ENCODE results near the gene KCTD21. TPM values are rescaled to one million over a fixed set of nuclear protein-coding genes. Genes with fewer than 3 reads are reported as not detected.

Gene KCTD21
- total RNA-seq, 1 donor from 2014 or later: 8.4 TPM

DNA sequence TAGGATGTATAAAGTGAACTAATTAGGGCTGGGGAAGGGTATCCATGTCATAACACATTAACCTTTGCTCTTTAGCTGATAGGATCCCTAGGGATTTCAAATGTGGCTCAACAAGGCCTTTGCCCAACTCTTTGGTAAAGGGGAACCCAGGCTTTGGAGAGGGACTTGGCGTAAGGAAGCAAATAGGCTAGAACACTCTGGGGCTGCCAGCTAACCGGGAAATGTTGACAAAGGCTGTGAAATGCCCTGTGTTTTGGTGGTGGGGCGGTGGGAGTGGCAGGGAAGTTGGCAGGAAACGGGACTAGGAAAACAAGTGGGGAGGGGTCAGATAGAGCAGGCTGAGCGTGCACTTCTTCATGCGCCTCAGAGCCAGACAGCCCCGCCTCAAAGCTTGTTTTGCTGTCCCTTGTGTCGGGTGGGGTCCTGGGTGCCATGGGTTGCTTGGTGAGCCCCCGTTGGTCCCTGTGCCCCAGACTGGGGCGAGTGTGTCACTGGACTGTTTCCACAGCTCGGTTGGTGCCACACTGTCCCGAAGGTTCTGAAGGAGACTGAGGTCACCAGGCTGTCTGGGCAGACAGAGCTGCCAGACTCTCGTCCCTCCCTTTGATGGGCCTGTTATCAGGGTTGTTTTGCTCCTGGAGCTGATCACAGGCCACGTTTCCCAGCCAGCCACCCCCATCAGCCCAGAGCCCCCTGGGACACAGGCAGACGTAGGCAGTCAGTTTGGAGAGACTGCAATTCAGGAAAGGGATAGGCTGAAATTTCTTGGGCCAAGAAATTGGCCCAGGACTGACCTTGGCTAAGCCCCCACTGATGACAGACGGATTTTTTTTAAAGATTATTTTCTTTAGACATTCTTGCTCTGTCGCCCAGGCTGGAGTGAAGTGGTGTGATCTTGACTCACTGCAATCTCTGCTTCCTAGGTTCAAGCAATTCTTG lies 19.6 kb downstream of the KCTD21 start:
- Mint-ChIP-seq H3K4me3 (no peak overlapping the region), H3K9me3 (no peaks in the 10 kb centered on the region), H3K4me1 (no peaks in the 10 kb centered on the region), H3K36me3 (ENCODE audit: low read depth) (peaks cover 11% of the 10 kb centered on the region), H3K27ac (ENCODE audit: unreplicated experiment) (peak overlapping the region; percentile 82), H3K27me3 (ENCODE audit: low read depth) (no peaks in the 10 kb centered on the region)
- TF ChIP-seq, protein P1, sequence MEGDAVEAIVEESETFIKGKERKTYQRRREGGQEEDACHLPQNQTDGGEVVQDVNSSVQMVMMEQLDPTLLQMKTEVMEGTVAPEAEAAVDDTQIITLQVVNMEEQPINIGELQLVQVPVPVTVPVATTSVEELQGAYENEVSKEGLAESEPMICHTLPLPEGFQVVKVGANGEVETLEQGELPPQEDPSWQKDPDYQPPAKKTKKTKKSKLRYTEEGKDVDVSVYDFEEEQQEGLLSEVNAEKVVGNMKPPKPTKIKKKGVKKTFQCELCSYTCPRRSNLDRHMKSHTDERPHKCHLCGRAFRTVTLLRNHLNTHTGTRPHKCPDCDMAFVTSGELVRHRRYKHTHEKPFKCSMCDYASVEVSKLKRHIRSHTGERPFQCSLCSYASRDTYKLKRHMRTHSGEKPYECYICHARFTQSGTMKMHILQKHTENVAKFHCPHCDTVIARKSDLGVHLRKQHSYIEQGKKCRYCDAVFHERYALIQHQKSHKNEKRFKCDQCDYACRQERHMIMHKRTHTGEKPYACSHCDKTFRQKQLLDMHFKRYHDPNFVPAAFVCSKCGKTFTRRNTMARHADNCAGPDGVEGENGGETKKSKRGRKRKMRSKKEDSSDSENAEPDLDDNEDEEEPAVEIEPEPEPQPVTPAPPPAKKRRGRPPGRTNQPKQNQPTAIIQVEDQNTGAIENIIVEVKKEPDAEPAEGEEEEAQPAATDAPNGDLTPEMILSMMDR (conservative IDR thresholded peaks at IDR 0.05): no peak
- no peak for DNase-seq (ENCODE audit: low read depth, low spot score)

DNA sequence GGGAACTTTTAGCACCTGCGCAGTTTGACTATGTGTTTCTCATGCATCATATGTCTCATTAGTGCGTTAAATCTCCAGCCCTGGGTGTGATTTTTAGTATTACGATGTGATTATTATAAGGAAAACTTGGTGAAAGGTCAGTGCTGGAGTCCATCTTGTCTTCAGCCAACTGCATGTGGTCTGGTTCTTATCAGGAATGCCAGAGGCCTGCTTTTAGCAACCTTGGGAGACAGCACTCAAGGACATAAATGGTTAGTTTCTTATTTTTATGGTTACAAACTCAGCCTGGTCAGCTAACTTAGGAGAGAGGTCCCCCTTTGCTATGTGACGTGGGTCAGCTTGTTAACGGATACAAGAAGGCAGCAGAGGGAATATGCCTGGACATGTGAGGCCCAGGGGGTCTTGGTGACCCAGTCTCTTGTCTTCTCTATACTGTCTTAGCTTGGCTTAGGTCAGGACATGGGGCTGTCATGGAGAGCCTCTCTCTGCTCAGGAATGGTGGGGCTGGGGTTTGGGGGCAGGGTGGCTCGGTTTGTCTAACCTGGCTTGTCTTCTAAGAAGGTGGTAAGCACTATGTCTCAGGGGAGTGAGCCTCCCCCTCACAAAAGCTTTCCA lies 21.5 kb downstream of the KCTD21 start:
- no peaks in the 10 kb centered on the region for H3K4me1 Mint-ChIP-seq
- TF ChIP-seq, protein P1 (conservative IDR thresholded peaks at IDR 0.05): no peak
- no peaks in the 10 kb centered on the region for H3K36me3 Mint-ChIP-seq (ENCODE audit: low read depth)
- H3K27me3 Mint-ChIP-seq (ENCODE audit: low read depth): no peaks in the 10 kb centered on the region
- H3K4me3 Mint-ChIP-seq: no peak overlapping the region
- no peaks in the 10 kb centered on the region for H3K9me3 Mint-ChIP-seq
- no peak for DNase-seq (ENCODE audit: low read depth, low spot score)
- H3K27ac Mint-ChIP-seq (ENCODE audit: unreplicated experiment): peak overlapping the region; percentile 50

DNA sequence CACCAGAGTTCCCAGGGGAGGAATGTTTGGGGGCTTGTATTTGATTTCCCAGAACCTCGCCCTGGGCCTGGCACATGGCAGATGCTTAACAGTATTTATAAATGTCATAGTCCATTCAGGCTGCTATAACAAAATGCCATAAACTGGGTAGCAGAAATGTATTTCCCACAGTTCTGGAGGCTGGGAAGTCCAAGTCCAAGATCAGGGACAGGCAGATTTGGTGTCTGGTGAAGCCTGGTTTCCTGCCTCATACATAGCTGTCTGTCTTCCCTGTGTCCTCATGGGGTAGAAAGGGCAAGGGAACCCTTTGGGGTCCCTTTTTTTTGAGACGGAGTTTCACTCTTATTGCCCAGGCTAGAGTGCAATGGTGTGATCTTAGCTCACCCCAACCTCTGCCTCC lies 24.0 kb downstream of the KCTD21 start:
- Mint-ChIP-seq H3K27ac (ENCODE audit: unreplicated experiment) (no peak overlapping the region), H3K4me1 (no peaks in the 10 kb centered on the region), H3K4me3 (no peak overlapping the region), H3K9me3 (no peaks in the 10 kb centered on the region), H3K27me3 (ENCODE audit: low read depth) (no peaks in the 10 kb centered on the region), H3K36me3 (ENCODE audit: low read depth) (no peaks in the 10 kb centered on the region)
- no peak for DNase-seq (ENCODE audit: low read depth, low spot score)
- TF ChIP-seq, protein P1 (conservative IDR thresholded peaks at IDR 0.05): no peak

GRCh38 chr11:78163828-78164227 lies 24.6 kb downstream of the KCTD21 start:
- Mint-ChIP-seq H3K27me3 (ENCODE audit: low read depth) (no peaks in the 10 kb centered on the region), H3K4me1 (no peaks in the 10 kb centered on the region), H3K4me3 (no peak overlapping the region), H3K36me3 (ENCODE audit: low read depth) (no peaks in the 10 kb centered on the region), H3K9me3 (no peaks in the 10 kb centered on the region), H3K27ac (ENCODE audit: unreplicated experiment) (no peak overlapping the region)
- DNase-seq (ENCODE audit: low read depth, low spot score): no peak
- TF ChIP-seq, protein P1 (conservative IDR thresholded peaks at IDR 0.05): no peak

GRCh38 chr11:78161962-78162371 lies 26.5 kb downstream of the KCTD21 start:
- TF ChIP-seq, protein P1 (conservative IDR thresholded peaks at IDR 0.05): no peak
- no peak overlapping the region for H3K4me3 Mint-ChIP-seq
- peaks cover under 1% of the 10 kb centered on the region for H3K4me1 Mint-ChIP-seq
- no peaks in the 10 kb centered on the region for H3K36me3 Mint-ChIP-seq (ENCODE audit: low read depth)
- H3K27me3 Mint-ChIP-seq (ENCODE audit: low read depth): no peaks in the 10 kb centered on the region
- H3K9me3 Mint-ChIP-seq: no peaks in the 10 kb centered on the region
- H3K27ac Mint-ChIP-seq (ENCODE audit: unreplicated experiment): no peak overlapping the region
- DNase-seq (ENCODE audit: low read depth, low spot score): no peak
